GM12878 (cell line): ENCODE data around the gene GALNT6. TPM values are rescaled to one million over a fixed set of nuclear protein-coding genes. Genes with fewer than 3 reads are reported as not detected.

Source experiments
- ATAC-seq: fragments of 200-7000 bp; cut with Tn5 transposase; 3 replicates; pipeline ENCODE4 v1.9.1; 2020; ENCODE audit warnings: mild to moderate bottlenecking, moderate library complexity
- BruUV-seq: library from RNA; stranded (reverse); fragments of 400-500 nt; replicated peaks from 2 replicates; lab custom pipeline; 2021; lab: Mats Ljungman, UMichigan
- CTCF ChIA-PET: fragments of 300-600 bp; sonication (Branson Sonifier 250); formaldehyde crosslinking; extraction: SDS; loops from one replicate; lab custom pipeline; 2021; ENCODE audit warnings: inconsistent platforms; lab: Yijun Ruan, JAX
- POLR2A ChIA-PET: fragments of 350-600 bp; formaldehyde crosslinking; extraction: SDS; loops from one replicate; lab custom pipeline; 2021; ENCODE audit warnings: inconsistent platforms; lab: Charles Lee
- RAD21 ChIA-PET: fragments of 300-600 bp; sonication (Branson Sonifier 250); formaldehyde crosslinking; loops from one replicate; lab custom pipeline; 2023; ENCODE audit warnings: antibody characterized with exemption; ENCODE audit not compliant: unreplicated experiment; lab: Charles Lee
- SMC1A ChIA-PET: fragments of 300-600 bp; sonication (Branson Sonifier 250); formaldehyde crosslinking; loops from one replicate; lab custom pipeline; 2023; ENCODE audit not compliant: unreplicated experiment, uncharacterized antibody; lab: Charles Lee
- DNase-seq: peaks from one replicate; pipeline ENCODE4 v3.0.0-alpha.2; 2011; ENCODE audit warnings: low read depth, low spot score
- FAIRE-seq: peaks from 3 replicates; lab custom pipeline; 2011; peaks lifted over from hg19 to GRCh38; lab: Jason Lieb, UNC
- H2AFZ ChIP-seq: 2 replicates; pipeline ENCODE4 v1.6.0; 2011; ENCODE audit warnings: low read depth, low read length, control low read depth; ENCODE audit not compliant: control insufficient read depth
- H3K27ac ChIP-seq: 2 replicates; pipeline ENCODE4 v1.5.1; 2011; ENCODE audit warnings: control low read depth; ENCODE audit not compliant: control insufficient read depth, insufficient read depth
- H3K27me3 ChIP-seq, 2 experiments: replicated peaks in 1 of 2; 2 replicates each; pipeline versions ENCODE4 v1.6.0 to v1.6.1; 2011; ENCODE audit warnings: low read length in 1 of 2; ENCODE audit not compliant: control insufficient read depth in 2 of 2, insufficient read depth in 2 of 2
- H3K36me3 ChIP-seq, 2 experiments: 2 replicates each; pipeline ENCODE4 v1.5.1; 2011; ENCODE audit warnings: low read length in 1 of 2; ENCODE audit not compliant: control insufficient read depth in 2 of 2, insufficient read depth in 2 of 2
- H3K4me1 ChIP-seq: 2 replicates; pipeline ENCODE4 v1.6.1; 2011; ENCODE audit warnings: mild to moderate bottlenecking, low read length, moderate library complexity, mixed read lengths; ENCODE audit not compliant: control insufficient read depth, insufficient read depth
- H3K4me2 ChIP-seq: 2 replicates; pipeline ENCODE4 v1.6.0; 2011; ENCODE audit warnings: control low read depth; ENCODE audit not compliant: control insufficient read depth, insufficient read depth
- H3K4me3 ChIP-seq: fragments of 200-600 bp; sonication (generic); 2 replicates; pipeline ENCODE4 v1.5.1; 2016
- H3K79me2 ChIP-seq: 2 replicates; pipeline ENCODE4 v1.6.0; 2011; ENCODE audit warnings: low read length; ENCODE audit not compliant: control insufficient read depth, insufficient read depth
- H3K9ac ChIP-seq: 2 replicates; pipeline ENCODE4 v1.8.0; 2011; ENCODE audit warnings: low read length, control low read depth, mixed read lengths; ENCODE audit not compliant: control insufficient read depth, insufficient read depth
- H3K9me3 ChIP-seq: replicated peaks from 3 replicates; pipeline ENCODE4 v1.5.1; 2011; ENCODE audit warnings: mild to moderate bottlenecking, low read length; ENCODE audit not compliant: control insufficient read depth, insufficient read depth
- H4K20me1 ChIP-seq: 2 replicates; pipeline ENCODE4 v1.6.0; 2011; ENCODE audit not compliant: control insufficient read depth, insufficient read depth
- CHD4 ChIP-seq: fragments of 200-600 bp; sonication (generic); IDR thresholded peaks from 2 replicates; pipeline ENCODE4 v1.6.1; 2016; ENCODE audit warnings: mild to moderate bottlenecking
- MTA2 ChIP-seq: fragments of 450-650 bp; IDR thresholded peaks from 2 replicates; pipeline ENCODE4 v1.6.1; 2016; ENCODE audit warnings: low read depth, mild to moderate bottlenecking, moderate library complexity
- NRF1 ChIP-seq: conservative IDR thresholded peaks from 2 replicates; pipeline ENCODE4 v1.6.1; 2011; ENCODE audit warnings: mild to moderate bottlenecking, low read depth, low read length, improper control_type of control experiment
- SIN3A ChIP-seq: IDR thresholded peaks from 2 replicates; pipeline ENCODE4 v1.6.1; 2012; ENCODE audit warnings: low read depth, low read length, improper control_type of control experiment
- SMARCA5 ChIP-seq: fragments of 450-650 bp; IDR thresholded peaks from 2 replicates; pipeline ENCODE4 v1.6.1; 2017; ENCODE audit warnings: mild to moderate bottlenecking
- SREBF1 ChIP-seq: IDR thresholded peaks from 2 replicates; pipeline ENCODE4 v1.6.1; 2012; ENCODE audit warnings: mild to moderate bottlenecking, low read length
- TCF3 ChIP-seq: IDR thresholded peaks from 2 replicates; pipeline ENCODE4 v1.6.1; 2012; ENCODE audit warnings: low read depth, mild to moderate bottlenecking, low read length, borderline replicate concordance; ENCODE audit not compliant: insufficient read depth
- YBX1 ChIP-seq: fragments of 450-650 bp; IDR thresholded peaks from 2 replicates; pipeline ENCODE4 v1.6.1; 2016; ENCODE audit warnings: antibody characterized with exemption
- WGBS: methylation state at CpG from one replicate; pipeline ENCODE4 v1.1.6; 2016; ENCODE audit warnings: low lambda C conversion rate; ENCODE audit not compliant: insufficient replicate concordance, insufficient coverage; ENCODE audit errors: missing lambda C conversion rate; 5-methylcytosine and 5-hydroxymethylcytosine counted together
- in situ Hi-C: fragments of 300-500 bp; cut with MboI; formaldehyde crosslinking; loops from 9 replicates; pipeline ENCODE4 v1.14.3; 2018; ENCODE audit warnings: mixed read lengths
- intact Hi-C: fragments of 100-400 bp; cut with micrococcal nuclease; formaldehyde crosslinking; loops from one replicate; pipeline ENCODE4 v1.14.2; 2022; ENCODE audit not compliant: unreplicated experiment
- polyA plus RNA-seq, 11 experiments: library from polyadenylated mRNA; depleted of rRNA in 4 of 11; unstranded in 6 of 11; stranded (reverse) in 5 of 11; fragments of >200 nt; fragmentation: Nextera tagmentation in 4 of 11; fragmentation: Illumina TruSeq in 1 of 11; extraction: Ambion mirVana in 4 of 11; extraction: Trizol in 1 of 11; gene quantifications; 1 replicate in 1 of 11; 2 replicates in 10 of 11; pipeline versions ENCODE4 v1.2.1 to v1.2.3, GENCODE V29; 2011 to 2016; ENCODE audit warnings: inconsistent platforms in 2 of 11, missing spikeins in 2 of 11, low read depth in 1 of 11
- total RNA-seq, 4 experiments: library from RNA; depleted of rRNA in 3 of 4; stranded (reverse); fragments of >200 nt in 3 of 4; fragmentation: Illumina TruSeq in 1 of 4; extraction: Trizol in 1 of 4; gene quantifications; 2 replicates each; pipeline versions ENCODE4 v1.2.1 to v1.2.3, GENCODE V29; 2013 to 2021

The GALNT6 gene
- total and polyA plus RNA-seq, 10 of the 15 experiments (the other 5 are each of a cell fraction or from before 2014, with no cell fraction given) = 6.6 to 40.4 (median 23.7) TPM

DNA sequence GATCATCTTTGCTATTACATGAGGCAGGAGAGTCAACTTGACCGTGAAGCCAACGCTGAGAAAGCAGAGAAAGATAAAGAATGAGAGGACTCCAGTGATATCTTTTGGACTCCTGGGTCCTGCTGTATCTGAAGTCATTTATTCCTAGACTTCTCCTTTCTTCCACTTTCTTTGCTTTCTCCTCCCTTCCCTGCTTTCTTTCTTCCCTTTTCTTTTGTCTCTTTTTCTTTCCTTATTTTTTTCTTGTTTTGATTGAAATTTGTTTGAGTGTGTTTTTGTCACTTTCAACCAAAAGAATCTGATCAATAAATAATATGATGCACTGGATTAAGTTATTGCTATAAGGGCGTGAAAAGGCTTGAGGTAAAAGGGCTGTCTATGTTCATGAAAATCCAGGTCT lies 13.4 kb upstream of the GALNT6 start:
- H3K27ac ChIP-seq = no peak overlapping the region
- BruUV-seq = no TSS peak
- POLR2A ChIA-PET = no interaction called here
- 94% methylated on average over 3 of the region's 3 CpGs for WGBS
- RAD21 ChIA-PET = no interaction called here
- H3K4me2 ChIP-seq = no peak overlapping the region
- no peak for DNase-seq
- intact Hi-C loops (no loop called here), in situ Hi-C loops (no loop called here)
- SMC1A ChIA-PET = interaction anchor here (0.7 kb wide), 1 partner anchor 778 kb away, joined by 3 read pairs; no protein-coding TSS in a partner anchor
- TF ChIP-seq SMARCA5 (no peak), TCF3 (no peak), CHD4 (no peak), YBX1 (no peak)
- CTCF ChIA-PET = no interaction called here
- H3K4me3 ChIP-seq = no peak overlapping the region
- no peaks in the 10 kb centered on the region for H3K27me3 ChIP-seq
- H2AFZ ChIP-seq = no peak overlapping the region
- ATAC-seq = no peak
- no peaks in the 10 kb centered on the region for H4K20me1 ChIP-seq
- no peaks in the 10 kb centered on the region for H3K9me3 ChIP-seq
- H3K79me2 ChIP-seq = no peaks in the 10 kb centered on the region
- H3K4me1 ChIP-seq = peaks cover 4% of the 10 kb centered on the region; the same call in 1 of the 2 replicates
- no peaks in the 10 kb centered on the region for H3K36me3 ChIP-seq
- no peak for FAIRE-seq
- no peak overlapping the region for H3K9ac ChIP-seq

DNA sequence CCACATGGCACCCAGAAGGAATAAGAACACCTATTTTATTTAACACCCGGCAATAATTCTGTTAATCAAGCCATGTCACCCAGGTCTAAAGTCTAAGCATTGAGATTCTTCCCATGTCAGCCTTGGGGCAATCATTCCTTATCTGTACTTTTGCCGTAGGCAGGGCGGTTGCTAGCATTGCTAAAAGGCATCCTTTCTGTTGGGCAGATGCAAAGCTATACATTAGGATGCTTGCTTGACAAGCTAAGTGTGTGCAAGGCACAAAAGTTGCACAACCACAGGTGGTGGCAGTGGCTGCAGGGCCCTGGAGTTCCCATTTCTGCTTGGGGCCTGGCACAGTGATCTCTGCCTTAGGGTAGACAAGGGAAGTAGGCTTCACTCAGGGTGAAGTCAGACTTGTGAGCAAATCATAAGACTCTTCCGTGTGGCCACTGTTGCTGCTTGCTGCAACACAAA lies 12.5 kb upstream of the GALNT6 start:
- ChIA-PET SMC1A (no interaction called here), POLR2A (no interaction called here)
- H2AFZ ChIP-seq = no peak overlapping the region

More for the DNA sequence above, 12.5 kb upstream of the GALNT6 start:
- no peaks in the 10 kb centered on the region for H3K27me3 ChIP-seq
- H3K9ac ChIP-seq = no peak overlapping the region
- no peaks in the 10 kb centered on the region for H3K36me3 ChIP-seq
- H3K27ac ChIP-seq = no peak overlapping the region
- H3K79me2 ChIP-seq = no peaks in the 10 kb centered on the region
- no peak overlapping the region for H3K4me2 ChIP-seq
- FAIRE-seq (no peak), DNase-seq (no peak), ATAC-seq (no peak)
- intact Hi-C loops (no loop called here), in situ Hi-C loops (no loop called here)
- TF ChIP-seq MTA2 (no peak), NRF1 (no peak), SREBF1 (no peak), SIN3A (no peak)
- H3K9me3 ChIP-seq = no peaks in the 10 kb centered on the region
- CTCF ChIA-PET = no interaction called here
- no peak overlapping the region for H3K4me3 ChIP-seq
- peaks cover 4% of the 10 kb centered on the region; the same call in 1 of the 2 replicates for H3K4me1 ChIP-seq
- RAD21 ChIA-PET = no interaction called here
- H4K20me1 ChIP-seq = no peaks in the 10 kb centered on the region
- BruUV-seq = no TSS peak
- WGBS = 97% methylated on average over 4 of the region's 4 CpGs
